Heart left ventricle (tissue), 16 donors: Measurements from ENCODE around the gene GEMIN4. TPM values are rescaled to one million over a fixed set of nuclear protein-coding genes. Genes with fewer than 3 reads are reported as not detected.

Source experiments
- ATAC-seq, 4 donors: fragments of 200-7000 bp; cut with Tn5 transposase; one replicate each; pipeline ENCODE4 v1.9.1; 2020 to 2022; ENCODE audit warnings: moderate library complexity in 4 of 4, mild to moderate bottlenecking in 3 of 4, moderate number of reproducible peaks in 1 of 4
- DNase-seq, 5 donors: peaks; one replicate each; pipeline ENCODE4 v3.0.0-alpha.2; 2020
- H3K27ac ChIP-seq, 12 donors: fragments of 200-600 bp; sonication (generic) in 4 of 12; one replicate each; pipeline versions ENCODE4 v1.5.0 to v1.8.0; 2016 to 2022; ENCODE audit warnings: mild to moderate bottlenecking in 2 of 12
- H3K27me3 ChIP-seq, 9 donors: fragments of 200-600 bp; sonication (generic) in 2 of 9; one replicate each; pipeline versions ENCODE4 v1.5.1 to v1.8.0; 2016 to 2022; ENCODE audit warnings: mild to moderate bottlenecking in 3 of 9
- H3K36me3 ChIP-seq, 9 donors: fragments of 200-600 bp; sonication (generic) in 2 of 9; one replicate each; pipeline versions ENCODE4 v1.5.0 to v1.8.0; 2018 to 2022; ENCODE audit warnings: mild to moderate bottlenecking in 2 of 9
- H3K4me1 ChIP-seq, 12 donors: fragments of 200-600 bp; sonication (generic) in 4 of 12; one replicate each; pipeline versions ENCODE4 v1.5.0 to v1.8.0; 2016 to 2022; ENCODE audit warnings: mild to moderate bottlenecking in 3 of 12
- H3K4me3 ChIP-seq, 12 donors: fragments of 200-600 bp; sonication (generic) in 4 of 12; one replicate each; pipeline versions ENCODE4 v1.5.0 to v1.8.0; 2017 to 2022; ENCODE audit warnings: mild to moderate bottlenecking in 9 of 12, moderate library complexity in 4 of 12
- H3K9me3 ChIP-seq, 12 donors: fragments of 200-600 bp; sonication (generic) in 4 of 12; one replicate each; pipeline versions ENCODE4 v1.5.0 to v1.8.0; 2016 to 2022; ENCODE audit warnings: mild to moderate bottlenecking in 1 of 12
- CTCF ChIP-seq, 12 donors: fragments of 200-600 bp; sonication (generic) in 4 of 12; IDR thresholded peaks; one replicate each; pipeline versions ENCODE4 v1.5.0 to v1.8.0; 2018 to 2022; ENCODE audit warnings: antibody characterized with exemption in 12 of 12, mild to moderate bottlenecking in 5 of 12
- POLR2A ChIP-seq, 2 donors: fragments of 450-650 bp; IDR thresholded peaks; one replicate each; pipeline ENCODE4 v1.6.1; 2017; ENCODE audit warnings: antibody characterized with exemption in 2 of 2, mild to moderate bottlenecking in 2 of 2, moderate library complexity in 2 of 2
- WGBS, 4 donors: extraction: QIAGEN DNeasy Blood & Tissue Kit in 2 of 4; methylation state at CpG; one replicate each; pipeline versions ENCODE4 v1.1.5 to v1.1.7; 2013 to 2018; 5-methylcytosine and 5-hydroxymethylcytosine counted together
- intact Hi-C, 10 donors: fragments of 100-400 bp; cut with DNase I; formaldehyde crosslinking; loops; one replicate each; pipeline versions ENCODE4 v1.11.1 to v1.14.2; 2022
- polyA plus RNA-seq, 2 donors: library from polyadenylated mRNA; stranded (reverse); fragments of 200-250 nt; gene quantifications; one replicate each; pipeline ENCODE4 v1.2.3, GENCODE V29; 2013
- total RNA-seq, 9 donors: library from RNA; depleted of rRNA in 2 of 9; stranded (reverse); fragments of >200 nt in 2 of 9; fragmentation: NEBNext Ultra II Directional in 3 of 9; extraction: Animal tissue kit (Norgen Biotek cat#: 25700) in 3 of 9; gene quantifications; one replicate each; pipeline versions ENCODE4 v1.1.0 to v1.2.4, GENCODE V29; 2016 to 2023
- donor health status: ischemic (EF 13 %, LVEDD 7.1; RV severe dilation, severe dysfunction).
- donor health status: healthy with polysubstance abuse.
- donor health status: DM: no; HTN: yes; CAD: no.
- donor health status: DM: no; HTN: no; CAD: no.
- donor health status: ischemic (EF 25% LVEDD 6.9; RV normal size, moderate dysfunction).
- donor health status: ischemic (EF 25% LVEDD 5.7; RV mildly dilated, moderate dysfunction).
- donor health status: healthy.
- donor health status: DM: yes; HTN: yes; CAD: no.
- donor health status: ischemic (EF 35%, LVEDD 5.7; RV mildly dilated, moderate dysfunction).
- donor health status: nonischemic (EF 11% LVEDD 7.7; RV severe dilation, severe dysfunction).
- donor health status: DM: yes; HTN: yes; CAD: no.
- donor health status: PGD.
- donor health status: ischemic (EF 29% LVEDD 5.4; RV normal size, mild dysfunction).
- donor health status: nonischemic (EF 23%, LVEDD 6.1; RV moderate dilation, normal function).

GEMIN4 gene
- total and polyA plus RNA-seq, 11 donors, result 3.2 to 20.8 (median 9.8) TPM

- H3K9me3 ChIP-seq, result no peaks in the 10 kb centered on the region
- no peaks in the 10 kb centered on the region for H3K27me3 ChIP-seq
- DNase-seq (no peak), ATAC-seq (no peak)
- intact Hi-C loops, result no loop called here
- H3K27ac ChIP-seq, result no peak overlapping the region
- H3K4me1 ChIP-seq, result peaks cover 0 to 19% (median 12%) of the 10 kb centered on the region in 12 donors
- TF ChIP-seq CTCF (IDR thresholded peaks at IDR 0.05), result no peak
- TF ChIP-seq POLR2A (IDR thresholded peaks at IDR 0.05), result no peak
- WGBS, 4 donors, result 88 to 95% (median 92%) methylated on average over 26 to 38 of the region's 38 CpGs
- peaks cover 0 to 64% (median 52%) of the 10 kb centered on the region in 9 donors for H3K36me3 ChIP-seq
- no peak overlapping the region for H3K4me3 ChIP-seq
These were observed 5.1 kb downstream of the GEMIN4 start for GRCh38 chr17:746783-747629.

- H3K9me3 ChIP-seq, result no peaks in the 10 kb centered on the region
- TF ChIP-seq POLR2A (IDR thresholded peaks at IDR 0.05) (no peak), CTCF (IDR thresholded peaks at IDR 0.05) (no peak)
- intact Hi-C loops, result no loop called here
- H3K4me1 ChIP-seq, result peaks cover 0 to 14% (median 8%) of the 10 kb centered on the region in 12 donors
- DNase-seq, result no peak
- no peak for ATAC-seq
- peaks cover 0 to 70% (median 60%) of the 10 kb centered on the region in 9 donors for H3K36me3 ChIP-seq
- no peak overlapping the region for H3K27ac ChIP-seq
- 93 to 97% (median 94%) methylated on average over 5 to 9 of the region's 9 CpGs for WGBS, 4 donors
- H3K4me3 ChIP-seq, result no peak overlapping the region
- no peaks in the 10 kb centered on the region for H3K27me3 ChIP-seq
These were observed 5.9 kb downstream of the GEMIN4 start for GRCh38 chr17:746181-746580.

- 88 to 94% (median 91%) methylated on average over 5 to 11 of the region's 11 CpGs for WGBS, 4 donors
- Histone ChIP-seq H3K9me3 (no peaks in the 10 kb centered on the region), H3K27me3 (no peaks in the 10 kb centered on the region), H3K4me3 (no peak overlapping the region), H3K36me3 (peaks cover 0 to 78% (median 67%) of the 10 kb centered on the region in 9 donors), H3K27ac (no peak overlapping the region), H3K4me1 (peaks cover 0 to 6% (median under 1%) of the 10 kb centered on the region in 12 donors)
- ATAC-seq (no peak), DNase-seq (no peak)
- intact Hi-C loops, result no loop called here
- TF ChIP-seq CTCF (IDR thresholded peaks at IDR 0.05) (no peak), POLR2A (IDR thresholded peaks at IDR 0.05) (no peak)
These were observed 6.7 kb downstream of the GEMIN4 start for GRCh38 chr17:745406-745805.

- Histone ChIP-seq H3K4me3 (no peak overlapping the region), H3K27ac (no peak overlapping the region), H3K27me3 (no peaks in the 10 kb centered on the region), H3K36me3 (peaks cover 0 to 82% (median 72%) of the 10 kb centered on the region in 9 donors), H3K4me1 (peaks cover 0 to 8% (median 0%) of the 10 kb centered on the region in 12 donors), H3K9me3 (no peaks in the 10 kb centered on the region)
- 77 to 92% (median 83%) methylated on average over 4 to 9 of the region's 9 CpGs for WGBS, 4 donors
- TF ChIP-seq CTCF (IDR thresholded peaks at IDR 0.05) (no peak), POLR2A (IDR thresholded peaks at IDR 0.05) (no peak)
- no peak for DNase-seq
- intact Hi-C loops, result no loop called here
- ATAC-seq, result no peak
These were observed 7.1 kb downstream of the GEMIN4 start for GRCh38 chr17:744937-745336.
